HUES48 (cell line): Measurements from ENCODE around the gene SMOC2.

Experiments used
- H3K27ac ChIP-seq: one replicate; pipeline ENCODE4 v1.7.0; 2013; ENCODE audit warnings: low read depth, low read length, inconsistent platforms
- H3K27me3 ChIP-seq: 2 replicates; pipeline ENCODE4 v1.6.1; 2013; ENCODE audit warnings: mild to moderate bottlenecking, low read length; ENCODE audit not compliant: control insufficient read depth, insufficient read depth
- H3K36me3 ChIP-seq: 2 replicates; pipeline ENCODE4 v1.6.1; 2013; ENCODE audit warnings: low read length; ENCODE audit not compliant: control insufficient read depth, insufficient read depth
- H3K4me1 ChIP-seq: 2 replicates; pipeline ENCODE4 v1.6.1; 2013; ENCODE audit warnings: mild to moderate bottlenecking, low read length; ENCODE audit not compliant: control insufficient read depth, insufficient read depth
- H3K4me3 ChIP-seq: 2 replicates; pipeline ENCODE4 v1.5.1; 2013; ENCODE audit warnings: mild to moderate bottlenecking, low read depth, low read length
- H3K9ac ChIP-seq: 2 replicates; pipeline ENCODE4 v1.6.1; 2013; ENCODE audit warnings: mild to moderate bottlenecking, low read depth, low read length, moderate library complexity
- H3K9me3 ChIP-seq: 2 replicates; pipeline ENCODE4 v1.6.1; 2013; ENCODE audit warnings: low read length; ENCODE audit not compliant: control insufficient read depth, insufficient read depth

The SMOC2 gene

GRCh38 chr6:168432196-168432595 lies 8.8 kb upstream of the SMOC2 start:
- H3K9me3 ChIP-seq: no peaks in the 10 kb centered on the region
- H3K27me3 ChIP-seq: no peaks in the 10 kb centered on the region
- no peaks in the 10 kb centered on the region for H3K36me3 ChIP-seq
- H3K9ac ChIP-seq: no peak overlapping the region
- H3K4me3 ChIP-seq: no peak overlapping the region
- no peak overlapping the region for H3K27ac ChIP-seq
- no peaks in the 10 kb centered on the region for H3K4me1 ChIP-seq

- Histone ChIP-seq H3K27ac (no peak overlapping the region), H3K9ac (no peak overlapping the region), H3K36me3 (no peaks in the 10 kb centered on the region), H3K27me3 (no peaks in the 10 kb centered on the region; the same call in 1 of the 2 replicates), H3K4me3 (no peak overlapping the region), H3K9me3 (no peaks in the 10 kb centered on the region), H3K4me1 (peaks cover 11% of the 10 kb centered on the region)
These were observed 7.1 kb upstream of the SMOC2 start for GRCh38 chr6:168433898-168434297.

DNA sequence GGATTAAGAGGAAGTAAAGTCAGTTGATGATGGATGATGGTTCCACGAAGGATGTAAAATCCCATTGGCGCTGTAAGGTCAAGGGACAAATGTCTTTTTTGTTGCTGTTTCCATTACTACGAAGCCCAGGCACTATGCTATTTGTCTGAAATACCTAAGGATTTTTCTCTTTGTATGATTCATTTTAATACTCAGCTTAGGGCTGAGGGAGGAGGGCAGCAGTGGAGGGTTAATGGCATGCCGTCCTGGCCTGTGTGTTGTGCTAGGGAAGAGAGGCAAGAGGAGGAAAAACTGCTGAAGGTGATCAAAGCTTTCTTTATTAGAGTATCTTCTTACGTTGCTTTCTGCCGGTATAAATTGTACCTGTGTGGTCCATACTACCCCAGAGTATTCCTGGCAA lies 6.5 kb upstream of the SMOC2 start:
- Histone ChIP-seq H3K9ac (no peak overlapping the region), H3K36me3 (no peaks in the 10 kb centered on the region), H3K4me3 (no peak overlapping the region), H3K27me3 (peaks cover 6% of the 10 kb centered on the region), H3K27ac (no peak overlapping the region), H3K4me1 (peaks cover 17% of the 10 kb centered on the region), H3K9me3 (no peaks in the 10 kb centered on the region)

DNA sequence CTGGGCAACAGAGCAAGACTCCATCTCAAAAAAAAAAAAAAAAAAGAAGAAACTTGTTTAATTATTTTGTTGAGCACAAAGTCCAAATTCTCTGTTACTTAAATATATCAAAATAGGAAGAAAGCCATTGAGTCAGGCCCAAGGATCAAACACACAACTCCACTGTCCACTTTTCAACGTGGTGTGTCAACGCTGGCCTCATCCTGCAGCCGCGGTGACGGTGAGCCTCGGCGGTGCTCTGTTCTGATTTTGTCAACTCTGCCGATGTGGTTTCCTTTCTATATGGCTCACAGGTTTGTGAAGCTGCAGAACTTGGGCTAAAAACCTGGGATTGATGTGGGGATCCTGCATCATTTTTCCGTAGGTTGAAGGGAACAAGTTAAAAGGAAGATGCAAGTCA lies 3.2 kb upstream of the SMOC2 start:
- no peak overlapping the region for H3K4me3 ChIP-seq
- H3K4me1 ChIP-seq: peaks cover 35% of the 10 kb centered on the region
- peaks cover 38% of the 10 kb centered on the region for H3K27me3 ChIP-seq
- H3K9ac ChIP-seq: no peak overlapping the region
- H3K9me3 ChIP-seq: no peaks in the 10 kb centered on the region
- no peak overlapping the region for H3K27ac ChIP-seq
- H3K36me3 ChIP-seq: no peaks in the 10 kb centered on the region

DNA sequence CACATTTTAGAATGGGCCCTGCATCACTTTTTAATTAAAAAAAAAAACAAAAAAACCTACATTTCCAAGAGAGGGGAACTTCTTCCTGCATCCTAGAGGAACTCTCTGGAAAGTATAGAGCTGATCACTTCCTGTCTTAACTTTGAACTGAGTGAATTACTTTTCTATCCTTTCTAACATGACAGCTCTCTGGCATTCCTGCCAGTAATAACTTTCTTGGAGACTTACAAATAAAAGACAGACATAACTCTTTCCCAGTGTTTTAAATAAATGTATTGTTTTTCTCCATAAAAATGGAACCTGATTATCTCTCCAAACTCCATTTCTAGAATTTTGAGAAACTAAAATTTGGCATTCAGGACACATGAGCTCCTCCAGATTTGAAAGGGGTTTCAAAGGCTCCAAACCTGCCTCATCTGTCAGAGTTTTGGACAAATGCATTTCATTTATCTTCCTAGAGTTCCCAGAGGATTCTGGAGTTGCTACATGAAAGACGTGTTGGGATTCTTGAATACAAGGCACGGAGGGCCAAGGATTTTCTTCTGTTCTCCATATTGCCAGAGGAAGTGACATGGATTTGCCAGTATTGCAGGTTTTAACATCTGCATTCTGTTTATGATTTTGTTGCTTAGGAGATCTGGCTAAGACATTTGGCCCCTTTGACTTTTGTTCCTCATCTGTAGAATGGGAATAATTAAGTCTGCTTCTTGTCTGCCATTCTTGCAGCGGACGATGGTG lies 2.0 kb upstream of the SMOC2 start:
- H3K36me3 ChIP-seq: no peaks in the 10 kb centered on the region
- H3K4me1 ChIP-seq: peaks cover 45% of the 10 kb centered on the region
- H3K27ac ChIP-seq: no peak overlapping the region
- no peaks in the 10 kb centered on the region for H3K9me3 ChIP-seq
- no peak overlapping the region for H3K4me3 ChIP-seq
- peaks cover 49% of the 10 kb centered on the region for H3K27me3 ChIP-seq
- no peak overlapping the region for H3K9ac ChIP-seq

GRCh38 chr6:168439794-168440450 lies 1.1 kb upstream of the SMOC2 start:
- Histone ChIP-seq H3K27me3 (peaks cover 50% of the 10 kb centered on the region), H3K4me3 (peak overlapping the region; percentile 67; the same call in 1 of the 2 replicates), H3K36me3 (no peaks in the 10 kb centered on the region), H3K9me3 (no peaks in the 10 kb centered on the region), H3K27ac (no peak overlapping the region), H3K9ac (no peak overlapping the region), H3K4me1 (peaks cover 45% of the 10 kb centered on the region)

DNA sequence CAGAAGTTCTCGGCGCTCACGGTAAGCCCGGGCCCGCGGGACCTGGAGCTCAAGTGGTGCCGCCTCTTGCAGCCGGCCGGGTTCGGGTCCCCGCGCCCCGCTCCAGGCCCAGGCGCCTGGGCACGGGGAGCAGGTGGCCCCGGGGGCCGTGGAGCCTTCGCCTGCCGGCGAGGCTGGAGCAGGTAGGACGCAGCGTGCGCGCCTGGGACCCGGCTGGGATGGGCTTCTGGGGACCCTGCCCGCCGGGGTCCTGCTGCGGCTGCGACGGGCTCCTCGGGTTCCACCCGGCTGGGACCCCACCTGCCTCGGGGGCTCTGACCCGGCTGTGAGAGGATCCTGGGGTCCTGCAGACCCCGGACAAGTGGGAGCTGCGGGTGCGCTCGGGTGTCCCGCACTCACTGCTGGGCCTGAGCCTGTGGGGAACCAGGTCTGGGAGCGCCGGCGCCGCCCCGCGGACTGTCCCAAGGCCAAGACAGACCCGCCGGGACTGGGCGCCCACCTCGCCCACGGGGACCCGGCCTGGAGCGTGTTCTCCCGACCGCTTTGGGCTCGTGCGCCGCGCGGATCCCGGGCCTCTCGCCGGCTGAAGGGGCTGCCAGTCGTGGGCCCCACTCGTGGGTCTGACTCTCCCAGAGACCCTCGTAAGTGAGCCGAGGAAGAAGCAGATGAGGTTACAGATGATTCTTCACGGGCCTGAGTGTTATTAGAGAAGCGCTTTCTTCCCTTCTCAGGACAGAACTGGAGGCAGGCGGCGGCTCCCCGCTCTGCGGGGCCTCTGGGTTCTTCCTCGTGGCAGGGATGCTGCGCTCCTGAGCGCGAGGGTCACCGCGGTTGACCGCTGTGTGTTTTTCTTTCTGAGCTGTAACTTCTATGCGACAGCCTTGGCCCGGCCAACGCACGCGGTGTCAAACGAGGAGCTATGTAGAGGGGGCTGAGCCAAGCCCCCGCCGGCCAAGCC lies 729 bp downstream of the SMOC2 start:
- Histone ChIP-seq H3K9me3 (no peaks in the 10 kb centered on the region), H3K27me3 (peaks cover 50% of the 10 kb centered on the region), H3K36me3 (no peaks in the 10 kb centered on the region), H3K27ac (no peak overlapping the region), H3K9ac (no peak overlapping the region), H3K4me3 (peak overlapping the region; percentile 67), H3K4me1 (peaks cover 45% of the 10 kb centered on the region)

GRCh38 chr6:168442646-168443045 lies 1.7 kb downstream of the SMOC2 start:
- peaks cover 45% of the 10 kb centered on the region for H3K4me1 ChIP-seq
- H3K27ac ChIP-seq: no peak overlapping the region
- H3K9me3 ChIP-seq: no peaks in the 10 kb centered on the region
- no peaks in the 10 kb centered on the region for H3K36me3 ChIP-seq
- H3K4me3 ChIP-seq: peak overlapping the region; percentile 67
- peaks cover 50% of the 10 kb centered on the region for H3K27me3 ChIP-seq
- no peak overlapping the region; the same call in 1 of the 2 replicates for H3K9ac ChIP-seq

GRCh38 chr6:168447282-168447681 lies 6.3 kb downstream of the SMOC2 start:
- Histone ChIP-seq H3K9me3 (no peaks in the 10 kb centered on the region), H3K4me1 (peaks cover 32% of the 10 kb centered on the region), H3K9ac (no peak overlapping the region), H3K27me3 (peaks cover 16% of the 10 kb centered on the region), H3K4me3 (no peak overlapping the region), H3K27ac (no peak overlapping the region), H3K36me3 (no peaks in the 10 kb centered on the region)

DNA sequence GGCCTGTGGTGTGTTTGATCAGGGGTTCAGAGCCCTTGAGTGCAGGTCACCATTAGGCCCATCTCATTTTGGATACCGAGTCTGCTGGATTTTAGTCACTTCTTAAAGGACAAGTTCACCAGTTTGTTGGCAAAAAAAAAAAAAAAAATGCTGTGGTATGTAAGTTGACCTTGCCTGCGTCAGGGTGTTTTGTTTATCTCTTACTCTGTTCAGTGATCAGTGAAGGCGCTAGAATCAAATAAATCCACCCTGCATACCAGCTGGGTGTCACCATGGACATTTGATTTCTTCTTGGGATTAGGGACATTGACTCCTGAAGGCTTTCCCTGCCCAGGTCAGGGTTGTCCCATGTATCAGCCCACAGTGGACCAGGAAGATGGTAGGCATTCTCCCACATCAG lies 6.7 kb downstream of the SMOC2 start:
- H3K4me1 ChIP-seq: peaks cover 32% of the 10 kb centered on the region
- H3K27me3 ChIP-seq: peaks cover 12% of the 10 kb centered on the region
- H3K4me3 ChIP-seq: no peak overlapping the region
- H3K9ac ChIP-seq: no peak overlapping the region
- no peaks in the 10 kb centered on the region for H3K9me3 ChIP-seq
- H3K27ac ChIP-seq: no peak overlapping the region
- H3K36me3 ChIP-seq: no peaks in the 10 kb centered on the region
